ENCODE results near the gene ABLIM2.

The ABLIM2 gene

DNA sequence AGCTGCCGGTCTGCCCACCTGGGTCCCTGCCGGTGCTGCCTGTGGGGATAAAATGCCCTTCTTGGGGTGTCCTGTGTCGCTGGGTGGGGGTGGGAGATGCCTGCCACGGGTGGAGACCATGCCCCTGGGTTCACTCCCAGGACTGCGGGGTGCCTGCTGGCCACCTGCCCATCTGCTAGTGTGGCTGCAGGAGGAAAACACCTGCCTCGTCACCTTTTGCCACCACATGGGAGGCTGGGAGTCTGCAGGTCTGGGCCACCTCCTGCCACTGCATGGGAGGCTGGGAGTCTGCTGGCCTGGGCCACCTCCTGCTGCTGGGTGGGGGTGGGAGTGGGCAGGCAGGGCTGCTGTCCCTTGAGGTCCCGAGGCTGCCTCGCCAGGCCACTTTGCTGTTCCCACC, 160.2 kb downstream of the ABLIM2 start:
- DNase-seq, result no peak

DNA sequence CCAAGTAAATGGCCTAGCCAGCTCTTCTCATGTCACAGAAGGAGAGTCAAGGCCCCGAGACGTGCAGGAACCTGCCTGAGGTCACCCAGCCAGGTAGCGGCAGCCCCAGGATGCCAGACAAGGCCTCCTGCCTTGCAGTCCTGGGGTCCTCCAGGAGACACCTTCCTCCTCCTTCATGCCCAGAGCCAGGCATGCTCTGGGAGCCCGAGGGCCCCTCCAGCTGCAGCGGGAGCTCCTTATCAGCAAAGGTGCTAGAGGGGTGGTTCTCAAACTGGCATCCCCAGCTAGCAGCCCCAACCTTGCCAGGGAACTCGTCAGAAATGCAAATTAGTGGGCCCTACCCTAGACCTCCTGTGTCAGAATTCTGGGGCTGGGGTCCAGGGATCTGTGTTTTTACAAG, 162.7 kb downstream of the ABLIM2 start:
- no peak for DNase-seq

DNA sequence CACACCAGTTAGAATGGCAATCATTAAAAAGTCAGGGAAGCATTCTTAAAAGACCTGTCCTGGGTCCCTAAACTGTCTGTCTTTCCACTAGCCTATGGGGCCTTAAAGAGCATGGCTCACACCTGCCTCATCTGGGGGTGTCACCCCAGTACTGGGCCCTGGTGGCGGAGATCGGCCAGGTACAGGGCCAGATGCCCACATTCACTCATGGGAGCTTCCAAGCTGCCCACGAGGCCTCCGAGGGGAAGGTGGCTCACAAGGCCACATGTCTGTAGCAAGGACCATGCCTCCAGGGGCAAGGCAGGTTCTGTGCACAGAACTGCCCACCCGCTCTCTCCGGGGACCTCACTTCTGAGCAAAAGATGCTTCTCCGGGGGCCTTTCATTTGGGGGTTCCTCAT, 163.5 kb downstream of the ABLIM2 start:
- no peak for DNase-seq

DNA sequence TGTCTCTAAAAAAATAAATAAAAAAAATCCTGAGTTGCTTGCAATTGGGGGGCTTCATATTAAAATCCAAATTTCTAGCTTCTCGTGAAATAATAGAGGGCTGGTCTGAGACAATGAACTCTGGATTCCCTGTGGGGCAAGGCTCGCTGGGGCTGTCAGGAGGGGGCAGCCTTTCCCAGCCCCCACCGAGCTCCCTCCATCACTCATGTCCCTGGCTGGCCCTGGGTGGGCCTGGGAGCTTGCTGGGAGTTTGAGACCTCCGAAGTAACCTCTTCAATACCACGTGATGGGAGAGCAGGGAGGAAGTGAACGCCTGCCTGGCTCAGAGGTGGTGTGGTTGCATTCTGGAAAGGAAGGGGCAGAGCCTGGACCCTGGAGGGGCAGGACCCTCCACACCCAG, 164.9 kb downstream of the ABLIM2 start:
- DNase-seq, result no peak

DNA sequence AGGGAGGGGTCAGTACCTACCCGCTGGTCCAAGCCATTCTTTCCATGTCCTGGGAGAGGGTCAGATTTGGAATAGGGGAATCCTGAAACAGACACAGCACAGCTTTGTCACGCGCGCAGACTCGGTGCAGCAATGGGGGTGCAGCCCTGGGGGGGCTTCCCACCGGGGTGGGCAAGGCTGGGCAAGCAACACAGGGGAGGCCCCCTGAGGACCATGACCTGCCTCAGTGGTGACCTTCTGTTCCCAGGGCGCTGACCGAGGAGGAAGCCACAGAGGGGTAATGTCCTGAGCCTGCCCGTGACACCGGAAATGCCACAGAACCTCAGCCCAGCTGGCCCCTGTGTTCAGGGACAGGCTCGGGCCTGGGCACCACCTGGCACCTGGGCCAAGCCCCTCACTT, 165.8 kb downstream of the ABLIM2 start:
- no peak for DNase-seq

DNA sequence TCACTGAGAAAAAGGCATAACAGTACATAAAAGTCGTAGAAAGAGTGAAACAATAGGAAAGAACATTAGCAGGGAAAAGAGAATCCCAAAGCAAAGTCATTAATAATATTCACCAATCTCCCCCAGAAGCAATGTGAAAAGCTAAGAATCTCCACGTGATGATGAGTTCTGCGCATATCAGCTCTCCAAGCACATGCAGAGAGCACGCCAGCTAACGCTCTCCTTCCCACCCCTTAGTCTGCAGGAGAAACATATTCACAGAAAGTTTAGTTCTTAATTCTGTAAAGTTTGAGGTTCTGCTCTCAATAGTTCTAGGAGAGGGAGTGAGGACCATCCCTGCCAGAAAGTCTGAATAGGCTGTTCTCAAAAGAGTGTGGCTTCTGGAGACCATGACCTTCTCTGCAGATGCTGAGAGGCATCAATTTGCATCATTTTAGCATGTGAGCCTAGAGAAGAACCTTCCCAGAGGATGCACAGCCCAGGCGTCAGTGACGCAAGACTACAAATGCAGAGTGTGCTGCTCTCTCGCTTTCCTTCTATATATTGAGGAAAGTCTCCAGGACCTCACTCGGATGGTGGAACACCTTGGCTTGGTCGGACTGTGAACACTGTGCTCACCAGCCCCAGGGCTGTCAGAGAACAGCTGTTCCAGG, 167.7 kb downstream of the ABLIM2 start:
- no peak for DNase-seq

DNA sequence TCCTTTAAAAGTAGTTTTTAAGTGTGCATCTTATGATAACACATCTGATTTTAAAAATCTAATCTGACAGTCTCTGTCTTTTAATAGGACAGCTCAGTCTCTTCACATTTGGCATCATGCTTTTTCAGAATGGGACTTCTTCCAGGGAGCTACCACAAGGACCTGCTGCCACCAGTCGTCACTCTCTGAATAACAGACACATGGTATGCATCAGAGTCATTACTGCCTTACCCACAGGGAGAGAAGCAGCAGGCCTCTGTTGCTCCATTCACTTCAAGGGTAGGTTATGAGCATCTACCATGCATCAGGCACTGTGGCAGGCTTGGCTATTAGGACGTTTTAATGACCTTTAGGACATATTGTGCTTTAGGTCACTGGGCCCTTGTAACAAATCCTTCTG, 169.0 kb downstream of the ABLIM2 start:
- DNase-seq, result no peak

DNA sequence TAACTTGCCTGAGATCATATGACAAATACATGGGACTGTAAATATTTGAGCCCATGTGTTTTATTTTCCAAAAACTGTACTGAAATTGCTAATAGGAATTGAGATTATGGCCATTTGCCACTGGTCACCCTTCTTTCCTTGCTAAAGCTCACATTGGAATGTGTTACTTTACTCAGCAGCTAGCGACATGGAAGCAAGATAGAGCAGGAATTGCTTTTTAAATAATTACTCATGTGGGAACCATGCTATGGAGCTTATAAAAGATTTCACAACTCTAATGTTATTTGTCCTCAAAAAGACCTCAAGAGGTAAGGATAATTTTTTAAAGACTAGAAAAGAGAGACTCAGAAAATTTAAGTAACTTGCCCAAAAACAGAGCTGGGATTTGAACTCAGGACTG, 170.2 kb downstream of the ABLIM2 start:
- DNase-seq, result no peak

DNA sequence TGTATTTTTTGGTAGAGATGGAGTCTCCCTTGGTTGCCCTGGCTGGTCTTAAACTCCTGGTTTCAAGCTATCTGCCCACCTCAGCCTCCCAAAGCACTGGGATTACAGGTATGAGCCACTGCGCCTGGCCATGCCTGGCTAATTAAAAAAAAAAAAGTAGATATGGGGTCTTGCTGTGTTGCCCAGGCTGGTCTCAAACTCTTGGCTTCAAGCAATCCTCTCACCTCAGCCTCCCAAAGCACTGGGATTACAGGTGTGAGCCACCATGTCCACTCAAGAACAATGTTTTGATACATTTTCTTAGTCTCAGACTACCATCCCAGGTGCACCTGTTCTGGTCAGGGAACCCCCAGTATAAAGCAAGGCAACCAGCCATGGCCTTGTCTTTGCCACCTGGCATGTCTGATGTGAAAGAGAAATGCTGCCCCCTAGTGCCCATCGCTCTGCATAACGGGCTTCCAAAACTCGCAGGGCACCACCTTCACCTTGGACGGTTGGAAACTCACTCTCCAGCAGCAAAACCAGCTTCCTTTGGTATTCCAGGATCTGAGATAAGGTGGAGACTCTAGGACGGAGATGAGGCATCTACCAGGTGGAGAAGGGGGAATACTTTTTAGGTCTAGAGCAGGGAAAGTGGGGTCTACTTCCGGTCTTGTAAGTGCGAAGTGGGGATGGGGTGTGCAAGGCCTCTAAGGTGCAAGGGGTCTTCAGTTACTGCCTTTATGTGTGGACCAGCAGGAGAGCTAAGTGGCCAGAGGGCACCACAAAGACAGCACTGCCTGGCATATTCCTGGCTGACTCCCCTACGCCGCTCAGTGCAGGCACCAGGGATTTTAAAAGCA, 171.2 kb downstream of the ABLIM2 start:
- DNase-seq, result peak; percentile 68 to 83 (median 81)

DNA sequence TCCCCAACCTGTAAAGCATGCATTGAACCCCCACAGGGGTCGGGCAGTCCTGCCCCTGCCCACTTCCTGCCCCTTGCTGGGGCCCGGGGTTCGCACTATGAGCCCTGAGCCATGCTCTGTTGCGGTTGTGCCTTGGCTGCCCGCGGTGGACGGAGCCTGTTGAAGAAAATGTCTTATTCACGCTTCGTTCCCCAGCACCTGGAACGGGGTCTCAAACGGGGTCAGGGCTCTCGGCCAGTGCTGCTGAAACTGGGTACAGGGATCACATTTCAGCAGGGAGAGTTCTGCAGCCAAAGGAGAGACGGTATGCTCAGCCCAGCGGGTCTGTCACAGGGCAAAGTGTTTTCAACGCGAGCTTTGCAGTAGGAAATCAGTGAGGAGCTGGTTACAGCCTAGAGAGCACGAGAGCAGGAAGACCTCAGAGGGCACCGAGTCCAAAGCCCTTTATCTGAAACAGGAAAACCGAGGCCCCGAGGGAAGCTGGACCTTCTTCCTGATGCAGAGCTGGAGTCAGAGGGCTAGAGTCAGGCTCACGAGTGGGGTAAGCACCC, 172.6 kb downstream of the ABLIM2 start:
- DNase-seq, result no peak

DNA sequence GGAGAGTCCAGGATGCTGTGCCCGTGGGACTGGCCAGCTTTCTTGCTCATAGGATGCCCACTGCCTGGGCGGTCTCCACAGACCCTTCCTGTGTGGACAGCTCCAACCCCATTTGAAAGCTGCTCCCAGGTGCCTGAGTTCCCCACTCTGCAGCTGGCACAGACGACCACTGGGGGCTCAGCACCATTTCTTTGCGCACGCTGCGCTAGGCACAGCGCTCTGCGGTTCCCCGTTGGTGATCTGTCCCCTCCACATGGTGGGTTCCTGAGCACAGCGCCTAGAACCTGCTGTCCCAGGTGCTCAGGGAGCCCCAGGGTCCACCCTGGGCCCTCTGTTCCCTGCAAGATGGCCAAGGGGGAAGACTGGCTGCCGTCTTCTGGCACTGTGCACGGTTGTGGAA, 173.5 kb downstream of the ABLIM2 start:
- no peak for DNase-seq

DNA sequence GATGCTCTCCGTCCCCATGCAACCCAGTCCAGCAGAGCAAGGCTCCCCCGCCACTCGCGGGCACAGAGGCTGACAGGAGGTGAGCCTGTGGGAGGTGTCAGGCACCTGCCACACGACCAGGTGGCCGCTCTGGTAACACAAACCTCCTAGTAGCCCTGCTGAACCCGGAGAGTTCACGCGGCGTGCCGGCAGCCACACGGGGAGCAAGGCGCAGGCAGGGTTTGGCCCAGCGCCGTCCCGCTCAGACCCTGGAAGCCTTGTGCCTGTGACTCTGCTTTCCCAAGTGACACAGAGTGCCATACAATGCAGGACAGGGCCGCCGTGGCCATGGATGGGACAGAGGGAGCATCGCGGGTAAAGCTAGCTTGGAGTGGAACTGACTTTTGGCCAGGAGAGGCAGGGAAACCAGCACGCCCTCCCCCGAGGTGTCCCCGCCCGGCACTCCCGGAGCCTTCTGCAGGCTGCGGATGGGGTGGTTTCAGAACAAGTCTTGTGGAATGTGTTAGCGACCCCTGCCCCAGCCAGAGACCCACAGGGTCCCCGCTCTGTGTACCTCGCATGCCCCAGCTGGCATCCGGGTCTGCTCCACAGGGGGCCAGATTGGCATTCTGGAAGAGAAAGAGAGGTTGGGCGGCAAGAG, 174.2 kb downstream of the ABLIM2 start:
- no peak for DNase-seq

DNA sequence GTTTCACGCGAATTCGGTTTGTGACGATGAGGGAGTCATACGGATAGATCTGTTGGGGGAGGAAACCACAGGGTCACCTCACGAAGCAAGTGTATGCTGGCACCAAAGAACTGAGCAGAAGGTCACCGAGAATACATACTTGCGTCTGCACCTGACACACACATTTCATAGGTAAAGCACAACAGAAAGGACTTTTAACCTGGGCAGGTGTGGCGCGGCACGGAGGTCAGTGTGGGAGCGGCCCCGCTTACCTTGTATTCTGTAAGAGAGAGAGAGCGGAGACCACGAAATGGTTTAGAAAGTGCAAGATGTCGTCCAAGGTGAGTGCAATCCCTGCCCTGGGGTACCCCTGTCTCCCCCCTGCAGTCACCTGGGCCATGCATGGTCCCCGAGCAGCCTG, 175.3 kb downstream of the ABLIM2 start:
- no peak for DNase-seq

DNA sequence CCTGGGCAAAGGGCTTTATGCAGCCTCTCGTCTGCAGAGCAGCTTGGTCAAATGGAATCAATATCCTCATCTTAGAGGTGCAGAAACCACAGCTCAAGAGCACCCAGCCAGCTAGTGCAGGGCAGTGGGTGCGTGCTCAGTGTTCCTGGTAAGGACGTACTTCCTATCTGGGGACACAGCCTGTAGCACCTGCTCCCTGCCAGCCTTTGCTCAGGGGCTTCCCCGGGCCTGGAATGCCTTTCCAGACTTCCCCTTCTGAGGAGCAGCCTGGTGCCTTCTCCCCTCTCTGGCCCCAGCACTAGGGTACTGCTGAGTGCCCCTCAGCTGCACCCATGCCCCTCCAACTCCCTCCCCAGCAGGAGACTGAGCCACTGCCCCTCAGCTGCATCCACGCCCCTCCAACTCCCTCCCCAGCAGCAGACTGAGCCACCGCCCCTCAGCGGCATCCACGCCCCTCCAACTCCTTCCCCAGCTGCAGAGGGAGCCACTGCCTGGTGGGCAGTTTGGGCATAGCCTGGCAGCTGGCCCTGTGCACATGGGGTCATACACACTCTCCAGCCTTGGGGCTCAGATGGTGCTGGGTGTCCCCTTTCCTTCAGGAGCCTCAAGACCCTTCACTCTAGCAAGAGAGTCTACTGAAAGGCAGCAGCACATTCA, 176.7 kb downstream of the ABLIM2 start:
- no peak for DNase-seq

DNA sequence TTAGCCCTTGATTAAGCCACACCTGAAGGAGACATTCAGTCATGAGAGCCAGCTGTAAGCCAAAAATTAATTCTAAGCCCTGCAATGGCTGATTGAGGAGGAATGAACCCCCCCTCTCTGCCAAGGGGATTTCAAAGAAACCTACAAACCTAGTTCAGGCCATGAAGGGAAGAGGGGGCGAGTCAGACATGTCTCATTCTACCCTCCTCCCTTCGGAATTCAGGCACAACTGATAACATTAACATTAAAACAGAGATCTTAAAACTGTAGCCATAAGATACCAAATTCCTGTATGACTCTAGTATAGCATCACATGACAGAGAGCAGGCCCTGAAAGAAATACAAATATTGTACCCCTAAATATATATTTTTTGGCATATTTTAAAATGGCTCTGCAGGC, 178.6 kb downstream of the ABLIM2 start:
- DNase-seq, result no peak

DNA sequence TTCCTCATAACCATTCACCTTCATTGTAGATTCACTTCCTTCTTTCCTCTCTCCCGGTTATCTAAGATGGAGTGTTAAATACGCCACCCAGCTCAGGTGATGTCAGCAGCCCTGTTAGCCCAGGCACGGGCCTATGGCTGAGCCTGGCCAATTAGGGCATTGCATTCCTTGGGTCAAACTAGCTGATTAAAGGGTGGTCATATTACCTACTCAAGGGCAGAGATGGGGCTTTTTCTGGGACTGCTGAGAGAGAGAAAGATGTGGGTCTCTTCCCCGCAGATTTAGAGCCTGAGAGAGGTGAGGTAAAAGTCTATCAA, 179.0 kb downstream of the ABLIM2 start:
- no peak for DNase-seq

DNA sequence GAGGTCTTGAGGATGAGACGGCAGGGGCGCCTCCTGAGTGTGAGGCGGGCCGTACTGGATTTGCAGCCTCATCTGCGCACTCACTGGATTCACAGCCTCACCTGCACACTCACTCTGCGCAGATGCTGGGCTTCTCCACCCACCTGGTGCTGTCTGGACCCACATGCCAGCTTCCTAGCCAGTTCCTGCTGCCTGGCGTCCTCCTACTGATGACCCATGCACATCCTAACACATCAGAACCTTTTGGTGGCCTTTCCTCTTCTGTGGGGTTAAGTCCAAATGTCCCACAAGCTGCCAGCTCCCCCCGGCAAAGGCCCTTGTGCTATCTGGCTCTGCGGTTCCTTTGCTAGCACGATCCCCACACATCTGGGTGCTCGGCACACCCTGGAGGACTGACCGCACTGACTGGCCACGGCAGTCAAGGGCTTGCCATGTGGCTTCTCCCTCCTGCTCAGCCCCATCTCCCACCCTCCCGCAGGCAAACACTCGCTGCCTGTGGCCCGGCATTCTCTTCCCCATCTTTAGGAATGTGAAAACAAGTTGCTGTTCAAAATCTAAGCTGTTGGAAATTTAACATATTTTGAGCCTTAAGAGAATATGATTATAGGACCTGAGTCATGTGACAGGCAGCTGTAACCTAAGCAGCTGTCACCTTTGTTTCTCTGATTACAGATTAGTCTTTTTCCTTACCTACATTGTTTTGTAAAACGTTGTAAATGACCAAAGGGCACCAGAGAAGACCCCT, 179.5 kb downstream of the ABLIM2 start:
- no peak for DNase-seq

DNA sequence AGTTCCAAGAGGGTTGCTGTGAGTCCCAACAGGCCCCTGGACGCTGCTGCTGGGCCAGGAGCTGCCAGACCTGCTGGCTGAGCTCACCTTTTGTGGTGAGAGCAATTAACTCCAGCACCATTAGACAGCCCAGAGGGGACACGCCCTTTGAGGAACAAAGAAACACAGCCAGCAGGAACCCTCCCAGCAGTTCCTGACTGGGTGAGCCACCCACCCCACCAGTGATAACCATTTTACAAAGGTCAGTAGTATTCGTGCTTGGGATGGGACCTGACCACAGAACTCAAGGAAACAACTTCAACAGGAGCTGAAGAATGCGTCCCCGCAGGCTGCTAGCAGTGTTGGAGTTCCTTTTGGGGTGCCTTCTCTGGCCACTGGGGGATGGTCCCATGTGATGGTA, 180.1 kb downstream of the ABLIM2 start:
- no peak for DNase-seq

DNA sequence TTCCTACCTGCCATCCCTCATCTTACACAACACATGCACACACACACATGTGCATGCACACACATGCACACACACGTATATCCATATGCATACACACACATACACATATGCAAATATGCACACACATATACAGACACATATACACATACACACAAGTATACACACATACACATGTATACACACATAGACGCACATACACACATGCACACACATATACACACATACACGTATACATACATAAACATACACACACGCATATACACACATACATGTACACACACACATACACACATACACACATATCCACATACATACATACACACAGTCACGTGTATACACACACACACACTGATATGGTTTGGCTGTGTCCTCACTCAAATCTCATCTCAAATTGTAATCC, 182.0 kb downstream of the ABLIM2 start:
- no peak for DNase-seq

DNA sequence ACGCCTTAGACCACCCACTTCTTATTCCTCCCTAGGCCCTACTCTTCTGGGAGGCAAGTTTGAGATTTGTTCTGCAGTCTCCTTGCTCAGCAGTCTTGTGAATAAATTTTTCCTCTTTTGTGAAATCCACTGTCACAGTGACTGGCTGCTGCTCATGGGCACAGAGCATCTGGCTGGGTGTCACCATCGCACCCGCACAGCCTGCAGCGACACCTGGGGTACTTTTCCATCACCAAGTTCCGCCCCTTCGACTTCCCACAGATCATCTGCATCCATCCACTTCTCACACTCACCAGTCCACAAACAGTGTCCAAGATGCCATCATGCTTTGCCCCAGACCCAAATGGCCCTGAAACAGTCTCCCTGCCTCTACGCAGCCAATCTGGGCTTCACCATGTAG, 182.6 kb downstream of the ABLIM2 start:
- no peak for DNase-seq

DNA sequence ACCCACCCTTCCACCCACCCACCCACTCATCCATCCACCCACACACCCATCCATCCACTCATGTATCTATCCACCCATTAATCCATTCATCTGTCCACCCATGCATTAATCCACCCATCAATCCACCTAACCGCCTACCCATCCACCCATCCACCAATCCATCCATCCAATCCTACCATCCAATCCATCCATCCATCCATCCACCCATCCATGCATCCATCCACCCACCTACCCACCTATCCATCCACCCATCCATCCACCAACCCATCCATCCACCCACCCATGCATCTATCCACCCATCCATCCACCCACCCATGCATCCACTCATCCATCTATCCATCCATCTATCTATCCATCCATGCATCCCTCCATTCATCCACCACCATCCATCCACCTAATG, 184.2 kb downstream of the ABLIM2 start:
- DNase-seq, result no peak

DNA sequence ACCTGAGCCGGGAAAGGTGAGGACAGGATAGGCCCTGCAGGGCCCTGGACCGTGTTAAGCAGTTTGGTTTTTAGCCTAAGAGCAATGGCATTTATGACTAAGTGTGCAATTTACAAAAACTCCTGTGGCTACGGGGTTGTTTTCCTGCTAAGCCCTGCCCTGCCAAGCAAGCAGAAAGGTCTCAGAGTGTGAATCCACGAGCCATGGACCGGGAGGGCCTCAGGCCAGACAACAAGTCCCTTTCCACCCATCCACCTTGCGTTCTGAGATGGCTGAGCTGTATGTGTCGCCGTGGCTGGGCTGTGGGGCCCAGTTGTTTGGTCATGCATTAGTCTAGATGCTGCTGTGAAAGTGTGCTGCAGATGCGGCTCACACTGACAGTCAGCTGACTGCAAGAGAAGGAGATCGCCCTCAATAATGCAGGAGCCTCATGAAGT, 185.1 kb downstream of the ABLIM2 start:
- no peak for DNase-seq
